Duodenal mucosa (tissue), 2 donors: Measurements from ENCODE around the gene ARV1.

Experiments used
- H3K27ac ChIP-seq: one replicate; pipeline ENCODE4 v1.7.0; 2013; ENCODE audit warnings: low read depth, low read length
- H3K27me3 ChIP-seq, 2 donors: one replicate each; pipeline ENCODE4 v1.7.0; 2013; ENCODE audit warnings: low read length in 2 of 2, control low read depth in 1 of 2; ENCODE audit not compliant: insufficient read depth in 2 of 2, control insufficient read depth in 1 of 2
- H3K36me3 ChIP-seq, 2 donors: one replicate each; pipeline ENCODE4 v1.7.0; 2013; ENCODE audit warnings: low read length in 2 of 2, control low read depth in 1 of 2; ENCODE audit not compliant: insufficient read depth in 2 of 2, control insufficient read depth in 1 of 2
- H3K4me1 ChIP-seq, 2 donors: one replicate each; pipeline ENCODE4 v1.7.0; 2013; ENCODE audit warnings: low read length in 2 of 2, control low read depth in 1 of 2; ENCODE audit not compliant: insufficient read depth in 2 of 2, control insufficient read depth in 1 of 2
- H3K4me3 ChIP-seq, 2 donors: one replicate each; pipeline ENCODE4 v1.7.0; 2013; ENCODE audit warnings: low read length in 2 of 2, low read depth in 1 of 2
- H3K9ac ChIP-seq, 2 donors: one replicate each; pipeline ENCODE4 v1.7.0; 2013; ENCODE audit warnings: low read length in 2 of 2, low read depth in 1 of 2
- H3K9me3 ChIP-seq, 2 donors: one replicate each; pipeline ENCODE4 v1.7.0; 2013; ENCODE audit warnings: low read length in 2 of 2, control low read depth in 1 of 2; ENCODE audit not compliant: control insufficient read depth in 1 of 2

The ARV1 gene

DNA sequence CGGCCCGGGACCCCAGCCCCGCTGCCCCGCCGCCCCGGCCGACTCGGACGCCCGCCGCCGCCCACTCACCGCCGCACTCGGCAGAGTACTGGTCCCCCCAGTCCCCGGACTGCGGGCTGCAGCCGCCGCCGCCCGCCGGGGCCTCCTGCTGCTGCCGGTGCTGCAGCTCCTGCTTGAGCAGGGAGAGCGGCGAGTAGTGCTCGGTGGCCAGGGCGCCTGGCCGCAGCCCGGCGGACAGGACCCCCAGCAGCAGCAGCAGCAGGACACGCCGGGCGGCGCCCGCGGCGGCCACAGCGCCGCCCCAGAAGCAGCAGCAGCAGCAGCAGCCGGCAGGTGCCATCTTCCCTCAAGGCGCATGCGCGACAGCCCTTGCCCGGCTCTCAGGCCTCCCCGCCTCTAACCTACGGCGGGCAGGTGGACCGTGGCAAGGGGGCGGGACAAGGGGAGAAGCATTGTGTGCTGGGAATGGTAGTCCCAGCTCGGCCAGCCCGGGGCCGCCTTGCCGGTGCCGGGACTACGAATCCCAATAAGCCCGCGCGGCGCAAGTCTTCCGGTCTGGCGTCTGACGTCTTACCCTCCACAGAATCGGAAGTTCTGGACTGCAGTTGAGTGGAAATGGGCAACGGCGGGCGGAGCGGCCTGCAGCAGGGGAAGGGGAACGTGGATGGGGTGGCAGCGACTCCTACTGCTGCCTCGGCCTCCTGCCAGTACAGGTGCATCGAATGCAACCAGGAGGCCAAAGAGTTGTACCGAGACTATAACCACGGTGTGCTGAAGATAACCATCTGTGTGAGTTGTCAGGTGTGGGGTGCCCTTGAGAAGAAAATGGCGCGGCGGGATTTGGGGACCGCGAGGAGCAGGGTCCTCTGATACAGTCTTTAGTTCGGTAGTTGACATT, at the start of gene ARV1, which contains the start of gene TTC13:
ARV1 (plus strand) TSS at position 604 of the 898 bp plus-strand sequence; CDS start at position 616, 12 bp downstream.
TTC13 (minus strand) TSS at position 371 of the 898 bp plus-strand sequence; CDS start at position 340, 31 bp downstream.
- peak within 1 kb of the TSS; percentile 83 to 95 for H3K4me3 ChIP-seq
- H3K9ac ChIP-seq: peak within 1 kb of the TSS; percentile 74 to 76
- H3K9me3 ChIP-seq: no peaks in the 10 kb centered on the region
- peaks cover 9% of the 10 kb centered on the region in 2 donors for H3K36me3 ChIP-seq
- no peak within 1 kb of the TSS for H3K27ac ChIP-seq
- peaks cover 17 to 21% of the 10 kb centered on the region in 2 donors for H3K4me1 ChIP-seq
- H3K27me3 ChIP-seq: no peaks in the 10 kb centered on the region

DNA sequence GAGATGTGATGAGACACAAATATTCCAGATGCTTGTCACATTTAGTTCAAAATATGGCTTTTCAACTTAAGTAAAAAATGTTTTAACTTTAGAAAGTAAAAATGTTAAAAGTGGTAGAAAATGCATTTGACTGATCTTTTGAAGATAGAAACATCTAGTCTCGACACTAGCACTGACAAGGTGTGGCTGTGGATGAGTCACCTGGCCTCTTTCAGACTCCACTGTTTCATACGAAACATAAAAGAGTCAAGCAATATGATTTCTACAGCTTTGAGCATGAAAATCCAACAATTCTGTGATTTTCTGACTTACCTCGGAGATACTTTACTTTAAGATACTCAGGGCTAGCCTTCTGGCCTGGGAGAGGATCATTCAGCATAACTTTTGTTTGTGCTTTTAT, 47.9 kb upstream of the ARV1 start:
- H3K9me3 ChIP-seq: no peaks in the 10 kb centered on the region
- H3K9ac ChIP-seq: no peak overlapping the region
- H3K36me3 ChIP-seq: peaks cover 7 to 33% of the 10 kb centered on the region in 2 donors
- H3K4me1 ChIP-seq: no peaks in the 10 kb centered on the region
- H3K27ac ChIP-seq: no peak overlapping the region
- H3K27me3 ChIP-seq: no peaks in the 10 kb centered on the region
- no peak overlapping the region for H3K4me3 ChIP-seq

DNA sequence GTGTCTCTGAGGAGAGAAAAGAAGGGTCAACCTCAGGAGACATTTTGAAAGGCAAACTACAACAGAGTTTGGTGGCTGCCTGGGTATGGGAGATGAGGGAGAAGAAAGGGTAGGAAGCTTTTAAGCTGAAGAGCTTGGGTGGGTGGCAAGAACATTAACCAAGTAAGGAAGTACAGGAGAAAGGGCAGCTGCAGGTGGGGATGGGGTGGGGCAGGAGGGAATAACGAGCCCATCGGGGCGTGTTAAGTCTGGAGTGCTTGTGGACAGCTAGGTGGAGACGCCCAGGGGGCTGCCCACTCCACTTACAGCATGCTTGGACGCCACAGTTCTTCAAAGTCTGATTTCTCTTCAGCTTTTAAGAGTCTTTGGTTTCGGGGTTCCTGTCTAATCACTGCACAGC, 43.0 kb upstream of the ARV1 start:
- no peak overlapping the region for H3K4me3 ChIP-seq
- no peak overlapping the region for H3K9ac ChIP-seq
- peaks cover 11 to 29% of the 10 kb centered on the region in 2 donors for H3K4me1 ChIP-seq
- no peak overlapping the region for H3K27ac ChIP-seq
- peaks cover 3 to 10% of the 10 kb centered on the region in 2 donors for H3K36me3 ChIP-seq
- H3K9me3 ChIP-seq: no peaks in the 10 kb centered on the region
- H3K27me3 ChIP-seq: no peaks in the 10 kb centered on the region

DNA sequence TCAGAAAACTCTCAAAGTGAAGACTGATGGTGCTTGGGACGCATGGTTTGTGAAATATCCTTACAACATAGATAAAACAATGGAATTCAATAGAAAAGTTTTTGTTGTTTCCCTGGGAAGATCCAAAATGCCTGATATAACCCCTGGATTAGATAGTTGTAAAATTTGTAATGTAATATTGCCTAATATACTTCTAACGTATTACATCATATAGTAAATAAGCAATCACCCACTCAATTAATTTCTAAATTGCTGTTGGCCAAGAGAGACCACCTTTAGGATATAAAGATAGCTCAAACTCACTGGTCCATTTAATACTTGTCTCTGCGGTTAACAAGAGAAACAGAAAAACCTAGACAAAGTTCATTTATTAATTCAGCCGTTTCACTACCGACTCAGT, 42.4 kb upstream of the ARV1 start:
- no peak overlapping the region for H3K9ac ChIP-seq
- H3K4me3 ChIP-seq: no peak overlapping the region
- H3K27ac ChIP-seq: no peak overlapping the region
- no peaks in the 10 kb centered on the region for H3K9me3 ChIP-seq
- peaks cover 3 to 5% of the 10 kb centered on the region in 2 donors for H3K36me3 ChIP-seq
- no peaks in the 10 kb centered on the region for H3K27me3 ChIP-seq
- H3K4me1 ChIP-seq: peaks cover 11 to 32% of the 10 kb centered on the region in 2 donors

DNA sequence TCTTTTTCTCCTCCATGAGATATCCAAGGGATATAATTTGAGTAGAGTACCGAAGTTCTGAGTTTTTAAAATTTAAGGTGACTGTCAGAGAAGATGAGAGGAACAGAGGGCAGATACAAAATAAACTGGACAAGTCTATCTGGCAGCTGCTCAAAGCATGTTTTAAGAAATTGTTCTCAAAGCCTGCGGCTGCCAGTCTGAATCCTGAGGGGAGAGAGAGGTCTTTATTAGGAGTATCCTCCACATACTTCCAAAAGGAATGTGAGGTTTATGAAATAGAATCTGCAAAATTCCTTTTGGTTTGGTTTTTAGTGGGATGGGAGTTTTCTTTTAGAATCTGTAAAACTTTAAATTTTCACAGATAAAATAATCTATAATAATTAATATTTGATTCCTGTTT, 41.5 kb upstream of the ARV1 start:
- no peaks in the 10 kb centered on the region for H3K9me3 ChIP-seq
- peaks cover 11 to 32% of the 10 kb centered on the region in 2 donors for H3K4me1 ChIP-seq
- H3K27ac ChIP-seq: no peak overlapping the region
- H3K4me3 ChIP-seq: no peak overlapping the region
- no peak overlapping the region for H3K9ac ChIP-seq
- H3K27me3 ChIP-seq: no peaks in the 10 kb centered on the region
- H3K36me3 ChIP-seq: peaks cover 0 to 3% of the 10 kb centered on the region in 2 donors

DNA sequence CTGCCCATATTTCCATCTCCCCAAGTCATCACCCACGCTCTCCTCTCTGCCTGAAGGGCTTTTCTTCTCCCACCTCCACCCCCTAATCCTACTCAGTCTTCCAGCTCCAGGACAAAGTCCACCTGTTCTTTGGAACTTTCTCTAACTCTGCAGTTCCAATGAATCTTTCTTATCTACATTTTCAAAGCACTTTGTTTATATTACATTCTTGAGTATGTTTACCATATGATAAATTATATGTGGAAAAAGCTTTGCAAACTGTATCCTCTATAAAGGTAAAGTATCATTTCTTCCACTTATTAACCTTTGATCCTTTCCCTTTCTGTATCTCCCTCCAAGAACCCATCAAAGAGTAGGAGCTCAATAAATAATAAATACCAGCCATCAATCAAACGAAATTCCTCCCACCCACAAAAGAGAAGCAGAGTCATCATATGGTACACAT, 39.9 kb upstream of the ARV1 start:
- Histone ChIP-seq H3K9me3 (no peaks in the 10 kb centered on the region), H3K4me1 (peaks cover 11 to 32% of the 10 kb centered on the region in 2 donors), H3K27ac (no peak overlapping the region), H3K27me3 (no peaks in the 10 kb centered on the region), H3K9ac (no peak overlapping the region), H3K4me3 (no peak overlapping the region), H3K36me3 (peaks cover 0 to 3% of the 10 kb centered on the region in 2 donors)

DNA sequence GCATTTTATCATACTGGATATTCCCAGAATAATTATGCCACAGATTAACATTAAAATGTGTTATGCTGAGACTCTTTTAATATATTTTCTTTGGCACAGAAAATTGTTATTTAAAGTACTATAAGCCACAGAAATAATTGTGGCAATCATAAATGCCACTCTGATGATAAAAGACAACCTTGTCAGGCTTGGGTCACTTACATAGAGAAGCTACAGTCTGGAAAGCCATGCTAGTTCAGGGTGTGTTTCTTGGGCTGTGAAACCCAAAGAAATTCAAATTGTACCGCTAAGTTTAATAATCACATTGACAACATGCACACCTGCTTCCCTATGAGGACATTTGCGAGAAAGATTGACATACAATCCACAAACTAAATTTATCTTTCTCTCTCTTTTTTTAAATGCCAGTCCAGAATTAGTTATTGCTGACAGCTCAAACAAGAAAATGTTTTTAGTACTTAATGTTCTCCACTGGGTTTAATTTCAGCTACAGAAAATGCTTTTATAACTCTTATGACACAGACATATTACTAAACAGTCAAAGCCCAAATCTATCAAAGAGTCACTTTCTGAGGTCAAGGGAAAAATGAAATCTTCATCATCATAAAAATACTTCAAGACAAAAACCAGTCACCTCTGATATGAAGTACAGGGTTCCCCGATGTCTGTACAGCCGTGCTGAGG, 38.9 kb upstream of the ARV1 start:
- H3K27me3 ChIP-seq: no peaks in the 10 kb centered on the region
- H3K36me3 ChIP-seq: peaks cover 0 to 4% of the 10 kb centered on the region in 2 donors
- H3K4me1 ChIP-seq: peaks cover 11 to 32% of the 10 kb centered on the region in 2 donors
- H3K9me3 ChIP-seq: no peaks in the 10 kb centered on the region
- H3K27ac ChIP-seq: no peak overlapping the region
- H3K9ac ChIP-seq: no peak overlapping the region
- no peak overlapping the region for H3K4me3 ChIP-seq

DNA sequence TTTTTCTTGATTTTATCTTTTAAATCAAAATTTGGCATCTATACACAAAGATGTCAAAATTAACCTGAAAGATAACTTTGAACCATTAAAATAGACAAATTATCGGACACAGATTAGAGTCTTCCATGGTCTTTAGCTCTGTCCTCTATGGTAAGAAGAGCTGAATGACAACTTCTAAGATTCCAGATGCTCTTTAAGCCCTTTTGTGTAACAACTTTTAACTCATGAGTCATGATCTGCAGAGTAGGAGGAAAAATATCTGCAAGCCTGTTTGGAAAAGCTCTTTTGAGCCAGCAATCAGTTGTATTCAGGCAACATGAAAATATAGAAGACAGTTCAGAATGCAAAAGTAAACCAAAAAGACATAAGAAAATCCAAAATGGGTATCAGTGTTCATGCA, 38.0 kb upstream of the ARV1 start:
- H3K9ac ChIP-seq: no peak overlapping the region
- no peaks in the 10 kb centered on the region for H3K9me3 ChIP-seq
- no peaks in the 10 kb centered on the region for H3K27me3 ChIP-seq
- peaks cover 11 to 32% of the 10 kb centered on the region in 2 donors for H3K4me1 ChIP-seq
- no peak overlapping the region for H3K27ac ChIP-seq
- no peak overlapping the region for H3K4me3 ChIP-seq
- H3K36me3 ChIP-seq: peaks cover 2 to 7% of the 10 kb centered on the region in 2 donors

DNA sequence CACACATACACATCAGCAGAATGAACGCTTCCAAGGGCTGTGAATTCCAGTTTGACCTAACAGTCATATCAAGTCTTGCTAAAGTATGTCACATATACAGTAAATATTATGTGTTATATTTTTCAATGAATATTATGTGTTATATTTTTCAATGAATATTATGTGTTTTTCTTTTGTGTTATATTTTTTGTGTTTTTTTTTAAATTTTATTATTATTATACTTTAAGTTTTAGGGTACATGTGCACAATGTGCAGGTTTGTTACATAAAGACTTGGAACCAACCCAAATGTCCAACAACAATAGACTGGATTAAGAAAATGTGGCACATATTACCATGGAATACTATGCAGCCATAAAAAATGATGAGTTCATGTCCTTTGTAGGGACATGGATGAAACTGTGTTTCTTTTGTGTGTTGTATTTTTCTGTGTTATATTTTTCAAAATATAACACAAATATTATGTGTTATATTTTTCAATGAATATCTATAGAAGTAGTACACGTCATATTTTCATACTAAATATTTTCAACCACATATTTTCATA, 35.8 kb upstream of the ARV1 start:
- H3K4me3 ChIP-seq: no peak overlapping the region
- no peaks in the 10 kb centered on the region for H3K9me3 ChIP-seq
- H3K27me3 ChIP-seq: no peaks in the 10 kb centered on the region
- no peak overlapping the region for H3K9ac ChIP-seq
- H3K4me1 ChIP-seq: peaks cover 11 to 29% of the 10 kb centered on the region in 2 donors
- peaks cover 2 to 5% of the 10 kb centered on the region in 2 donors for H3K36me3 ChIP-seq
- no peak overlapping the region for H3K27ac ChIP-seq

DNA sequence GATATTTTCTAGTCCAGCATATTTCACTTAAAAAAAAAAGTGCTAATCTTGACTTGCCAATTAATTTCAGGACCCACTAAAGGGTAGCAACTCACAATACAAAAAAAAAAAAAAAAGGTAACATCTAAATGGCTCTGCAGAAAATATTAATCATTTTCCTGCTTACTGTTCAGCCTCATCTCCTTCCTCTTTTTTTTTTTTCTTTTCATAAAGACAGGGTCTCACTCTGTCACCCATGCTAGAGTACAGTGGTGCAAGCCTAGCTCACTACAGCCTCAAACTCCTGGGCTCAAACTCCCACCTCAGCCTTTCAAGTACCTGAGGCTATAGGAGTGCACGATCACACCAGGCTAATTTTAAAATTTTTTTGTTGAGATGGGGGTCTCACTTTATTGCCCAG, 30.6 kb upstream of the ARV1 start:
- Histone ChIP-seq H3K36me3 (peaks cover 3 to 5% of the 10 kb centered on the region in 2 donors), H3K27ac (no peak overlapping the region), H3K4me3 (no peak overlapping the region), H3K27me3 (no peaks in the 10 kb centered on the region), H3K4me1 (no peaks in the 10 kb centered on the region), H3K9ac (no peak overlapping the region), H3K9me3 (no peaks in the 10 kb centered on the region)
